Esophagus muscularis mucosa (tissue), 4 donors: ENCODE data around the gene SPPL3.

Source experiments
- CTCF ChIP-seq, 3 experiments: fragments of 200-600 bp in 2 of 3; fragments of 450-650 bp in 1 of 3; sonication (generic) in 2 of 3; IDR thresholded peaks; one replicate each; pipeline ENCODE4 v1.5.1; 2017 to 2019; ENCODE audit warnings: antibody characterized with exemption in 3 of 3, mild to moderate bottlenecking in 2 of 3, moderate library complexity in 1 of 3
- EP300 ChIP-seq: sonication (generic); formaldehyde crosslinking; IDR thresholded peaks from one replicate; pipeline ENCODE4 v1.6.1; 2017; ENCODE audit warnings: antibody characterized with exemption
- POLR2A ChIP-seq: fragments of 450-650 bp; IDR thresholded peaks from one replicate; pipeline ENCODE4 v1.6.1; 2017; ENCODE audit warnings: antibody characterized with exemption, moderate library complexity, mild to moderate bottlenecking, low read depth
- POLR2AphosphoS5 ChIP-seq, 2 donors: sonication (generic); formaldehyde crosslinking; IDR thresholded peaks; one replicate each; pipeline ENCODE4 v1.6.1; 2017; ENCODE audit warnings: antibody characterized with exemption in 2 of 2

GRCh38 chr12:120739031-120739762 is 165.0 kb downstream of the SPPL3 start:
- TF ChIP-seq CTCF (IDR thresholded peaks at IDR 0.05) = no peak
- TF ChIP-seq POLR2AphosphoS5 (IDR thresholded peaks at IDR 0.05) = no peak
- TF ChIP-seq POLR2A = no peak
- no peak for TF ChIP-seq EP300
